HG03175 (cell line): ENCODE data around the gene ZNF408.
"Not testable (repeated sequence)": the region's sequence is repeated elsewhere in the genome, so short reads cannot be mapped to it uniquely, and the experiment has no call there.

Experiments used
- ATAC-seq: cut with Tn5 transposase; IDR thresholded peaks from one replicate; pipeline ENCODE4 v1.9.1; 2021; ENCODE audit warnings: mild to moderate bottlenecking, moderate library complexity; ENCODE audit not compliant: unreplicated experiment

ZNF408 gene

GRCh38 chr11:46700241-46701077 is at the start of gene ZNF408, which contains the start of gene ARHGAP1:
ZNF408 (plus strand) TSS chr11:46701031; CDS start chr11:46701048, 17 bp downstream.
ARHGAP1 (minus strand) TSS chr11:46700619; CDS start chr11:46696107, 4,512 bp downstream.
- ATAC-seq, result peak; percentile 90

GRCh38 chr11:46655631-46656030 is 45.2 kb upstream of the ZNF408 start:
- no peak for ATAC-seq

GRCh38 chr11:46657186-46657585 is 43.6 kb upstream of the ZNF408 start:
- ATAC-seq, result no peak

- ATAC-seq, result no peak
These were observed 42.6 kb upstream of the ZNF408 start for GRCh38 chr11:46658259-46658658.

GRCh38 chr11:46659908-46660307 is 40.9 kb upstream of the ZNF408 start:
- ATAC-seq, result no peak

- ATAC-seq, result no peak
These were observed 39.0 kb upstream of the ZNF408 start for GRCh38 chr11:46661836-46662235.

GRCh38 chr11:46662366-46662765 is 38.5 kb upstream of the ZNF408 start:
- no peak for ATAC-seq

GRCh38 chr11:46663277-46663940 is 37.4 kb upstream of the ZNF408 start:
- no peak for ATAC-seq

- no peak for ATAC-seq
These were observed 36.2 kb upstream of the ZNF408 start for GRCh38 chr11:46664612-46665011.

- ATAC-seq, result no peak
These were observed 35.5 kb upstream of the ZNF408 start for GRCh38 chr11:46665356-46665755.

- ATAC-seq, result no peak
These were observed 34.3 kb upstream of the ZNF408 start for GRCh38 chr11:46666516-46666915.

GRCh38 chr11:46667043-46667481 is 33.8 kb upstream of the ZNF408 start:
- no peak for ATAC-seq

GRCh38 chr11:46668480-46669085 is 32.2 kb upstream of the ZNF408 start:
- ATAC-seq, result no peak

GRCh38 chr11:46669711-46670139 is 31.1 kb upstream of the ZNF408 start:
- no peak for ATAC-seq

GRCh38 chr11:46670521-46670920 is 30.3 kb upstream of the ZNF408 start:
- ATAC-seq, result not testable (repeated sequence)

- no peak for ATAC-seq
These were observed 28.9 kb upstream of the ZNF408 start for GRCh38 chr11:46671958-46672315.

GRCh38 chr11:46672381-46672839 is 28.4 kb upstream of the ZNF408 start:
- no peak for ATAC-seq

- no peak for ATAC-seq
These were observed 26.9 kb upstream of the ZNF408 start for GRCh38 chr11:46673713-46674462.

GRCh38 chr11:46674463-46675287 is 26.2 kb upstream of the ZNF408 start:
- no peak for ATAC-seq

GRCh38 chr11:46675288-46675851 is 25.5 kb upstream of the ZNF408 start:
- ATAC-seq, result no peak
